ENCODE measurements around the gene HAGH.
"Not testable (repeated sequence)": the region's sequence is repeated elsewhere in the genome, so short reads cannot be mapped to it uniquely, and the experiment has no call there.

Gene HAGH

DNA sequence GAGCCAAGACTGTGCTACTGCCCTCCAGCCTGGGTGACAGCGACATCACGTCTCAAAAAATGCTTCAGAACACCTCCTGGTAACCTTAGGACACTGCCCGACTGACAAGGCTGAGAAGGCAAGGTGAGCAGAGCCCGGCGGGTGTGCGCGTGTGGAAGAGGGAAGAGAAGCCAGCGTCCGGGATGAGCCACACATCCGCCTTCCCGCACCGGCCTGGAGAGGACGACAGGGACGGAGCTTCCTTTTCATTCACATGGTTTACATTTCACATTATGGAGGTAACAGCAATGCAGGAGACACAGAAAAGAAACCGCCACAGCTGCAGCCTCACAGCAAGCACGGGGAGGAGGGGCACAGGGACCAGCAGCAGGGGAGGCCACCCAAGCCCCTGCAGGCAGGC lies 16.5 kb downstream of the HAGH start:
- H3K4me3 ChIP-seq (ENCODE audit: low read length) = no peak overlapping the region
- no peak overlapping the region for H3K27ac ChIP-seq (ENCODE audit: low read length)
- H3K4me1 ChIP-seq (ENCODE audit: control insufficient read depth, insufficient read depth, low read length) = no peaks in the 10 kb centered on the region
- no peak for DNase-seq (ENCODE audit: low read depth, low spot score)
- H3K27me3 ChIP-seq (ENCODE audit: control insufficient read depth, insufficient read depth, low read length) = no peaks in the 10 kb centered on the region
- no CpG with 5 or more reads among the region's 16 CpGs for WGBS (ENCODE audit: insufficient coverage, insufficient read length)
- H3K9me3 ChIP-seq (ENCODE audit: control insufficient read depth, insufficient read depth, low read length) = no peaks in the 10 kb centered on the region
- no peaks in the 10 kb centered on the region for H3K36me3 ChIP-seq (ENCODE audit: control insufficient read depth, insufficient read depth, low read length)

DNA sequence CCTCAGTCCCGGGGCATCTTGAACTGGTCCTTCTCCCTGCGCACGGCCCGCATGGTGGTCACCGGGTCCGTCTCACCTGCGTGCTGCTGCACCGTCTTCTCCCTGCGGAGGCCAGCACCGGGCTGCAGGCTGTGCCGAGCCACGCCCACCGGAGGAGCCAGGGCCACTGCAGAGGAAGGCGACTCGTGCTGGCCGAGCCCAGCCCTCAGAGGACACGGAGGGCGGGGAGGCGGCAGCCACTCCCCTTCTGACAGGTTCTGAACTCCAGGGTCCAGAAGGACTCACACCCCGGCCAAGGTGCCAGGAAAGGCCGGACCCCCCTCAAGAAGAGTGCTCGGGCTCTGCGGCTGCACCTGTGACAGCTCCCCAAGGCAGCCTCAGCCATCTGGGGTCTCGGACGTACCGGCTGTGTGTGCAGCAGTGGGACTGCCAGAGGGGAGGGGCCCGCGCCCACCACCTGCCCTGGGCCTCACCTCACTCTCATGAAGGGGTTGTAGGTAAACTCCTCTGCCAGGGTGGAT lies 17.3 kb downstream of the HAGH start:
- H3K9me3 ChIP-seq (ENCODE audit: control insufficient read depth, insufficient read depth, low read length) = no peaks in the 10 kb centered on the region; the same call in 1 of the 2 replicates
- no peaks in the 10 kb centered on the region for H3K27me3 ChIP-seq (ENCODE audit: control insufficient read depth, insufficient read depth, low read length)
- WGBS (ENCODE audit: insufficient coverage, insufficient read length) = no CpG with 5 or more reads among the region's 28 CpGs
- H3K4me1 ChIP-seq (ENCODE audit: control insufficient read depth, insufficient read depth, low read length) = no peaks in the 10 kb centered on the region
- H3K27ac ChIP-seq (ENCODE audit: low read length) = no peak overlapping the region
- H3K4me3 ChIP-seq (ENCODE audit: low read length) = no peak overlapping the region
- DNase-seq (ENCODE audit: low read depth, low spot score) = no peak
- no peaks in the 10 kb centered on the region for H3K36me3 ChIP-seq (ENCODE audit: control insufficient read depth, insufficient read depth, low read length)

DNA sequence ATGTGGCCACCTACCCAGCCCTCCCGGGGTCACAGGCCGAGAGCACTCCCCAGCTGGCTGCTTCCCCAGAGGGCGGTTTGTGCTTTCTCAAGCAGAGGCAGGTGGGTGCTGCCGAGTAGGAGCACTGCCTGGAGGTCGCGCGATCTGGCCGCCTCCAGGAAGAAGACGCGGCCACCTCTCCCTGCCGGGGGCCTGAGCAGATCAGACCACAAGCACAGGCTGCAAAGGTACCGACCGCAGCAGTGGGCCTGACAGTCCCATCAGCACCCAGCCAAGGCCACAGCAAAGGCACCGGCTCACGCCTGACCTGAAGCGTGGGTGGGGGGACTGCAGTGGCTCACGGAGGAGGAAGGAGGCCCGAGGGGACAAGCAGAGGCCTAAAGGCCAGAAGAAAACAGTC lies 17.9 kb downstream of the HAGH start:
- H3K9me3 ChIP-seq (ENCODE audit: control insufficient read depth, insufficient read depth, low read length) = no peaks in the 10 kb centered on the region; the same call in 1 of the 2 replicates
- no peak for DNase-seq (ENCODE audit: low read depth, low spot score)
- no peak overlapping the region for H3K27ac ChIP-seq (ENCODE audit: low read length)
- no peaks in the 10 kb centered on the region for H3K4me1 ChIP-seq (ENCODE audit: control insufficient read depth, insufficient read depth, low read length)
- no peaks in the 10 kb centered on the region for H3K27me3 ChIP-seq (ENCODE audit: control insufficient read depth, insufficient read depth, low read length)
- WGBS (ENCODE audit: insufficient coverage, insufficient read length) = no CpG with 5 or more reads among the region's 18 CpGs
- H3K4me3 ChIP-seq (ENCODE audit: low read length) = no peak overlapping the region
- no peaks in the 10 kb centered on the region for H3K36me3 ChIP-seq (ENCODE audit: control insufficient read depth, insufficient read depth, low read length)

DNA sequence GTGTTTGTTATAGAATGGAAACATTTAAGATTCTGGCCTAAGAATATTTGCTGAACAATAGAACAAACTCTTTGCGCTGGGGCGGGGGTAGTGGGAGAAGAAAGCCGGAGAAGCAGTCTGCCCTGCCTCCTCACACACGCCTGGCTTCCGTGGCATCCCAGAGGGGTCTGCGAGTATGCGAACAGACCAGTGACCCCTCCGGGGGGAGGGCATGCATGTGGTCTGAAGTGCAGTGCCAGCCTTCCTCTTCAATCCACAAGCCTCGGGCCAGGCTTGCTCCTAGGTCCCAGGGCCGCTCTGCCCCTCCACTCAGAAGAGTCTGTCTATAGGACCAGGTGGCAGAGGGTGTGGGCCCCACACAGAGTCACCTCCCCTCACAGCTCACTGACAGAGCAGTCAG lies 19.0 kb downstream of the HAGH start:
- no peaks in the 10 kb centered on the region for H3K36me3 ChIP-seq (ENCODE audit: control insufficient read depth, insufficient read depth, low read length)
- H3K4me1 ChIP-seq (ENCODE audit: control insufficient read depth, insufficient read depth, low read length) = no peaks in the 10 kb centered on the region
- no peak for DNase-seq (ENCODE audit: low read depth, low spot score)
- H3K27ac ChIP-seq (ENCODE audit: low read length) = no peak overlapping the region
- H3K27me3 ChIP-seq (ENCODE audit: control insufficient read depth, insufficient read depth, low read length) = no peaks in the 10 kb centered on the region
- no peak overlapping the region for H3K4me3 ChIP-seq (ENCODE audit: low read length)
- H3K9me3 ChIP-seq (ENCODE audit: control insufficient read depth, insufficient read depth, low read length) = no peaks in the 10 kb centered on the region; the same call in 1 of the 2 replicates
- no CpG with 5 or more reads among the region's 10 CpGs for WGBS (ENCODE audit: insufficient coverage, insufficient read length)

DNA sequence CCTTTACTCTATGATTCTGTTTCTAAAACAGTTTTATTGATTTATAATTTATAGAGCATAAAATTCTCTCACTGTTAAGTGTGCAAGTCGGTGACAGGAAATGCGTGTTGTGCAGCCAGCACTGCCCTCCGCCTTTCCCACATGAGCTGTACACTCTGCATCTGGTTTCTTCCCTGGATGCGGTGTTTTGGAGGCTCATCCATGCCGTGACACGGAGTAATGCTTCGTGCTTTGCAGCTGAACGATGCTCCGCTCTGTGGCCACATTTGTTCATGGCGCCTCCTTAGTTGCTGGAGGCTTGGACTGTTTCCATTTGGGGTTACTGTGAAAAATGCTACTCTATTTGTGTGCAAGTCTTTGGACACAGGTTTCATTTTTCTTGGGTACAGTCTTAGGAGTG lies 25.9 kb downstream of the HAGH start:
- Histone ChIP-seq H3K27me3 (ENCODE audit: control insufficient read depth, insufficient read depth, low read length) (no peaks in the 10 kb centered on the region), H3K36me3 (ENCODE audit: control insufficient read depth, insufficient read depth, low read length) (no peaks in the 10 kb centered on the region), H3K27ac (ENCODE audit: low read length) (no peak overlapping the region), H3K9me3 (ENCODE audit: control insufficient read depth, insufficient read depth, low read length) (peaks cover 3% of the 10 kb centered on the region), H3K4me1 (ENCODE audit: control insufficient read depth, insufficient read depth, low read length) (no peaks in the 10 kb centered on the region), H3K4me3 (ENCODE audit: low read length) (no peak overlapping the region)
- no peak for DNase-seq (ENCODE audit: low read depth, low spot score)
- no CpG with 5 or more reads among the region's 10 CpGs for WGBS (ENCODE audit: insufficient coverage, insufficient read length)

DNA sequence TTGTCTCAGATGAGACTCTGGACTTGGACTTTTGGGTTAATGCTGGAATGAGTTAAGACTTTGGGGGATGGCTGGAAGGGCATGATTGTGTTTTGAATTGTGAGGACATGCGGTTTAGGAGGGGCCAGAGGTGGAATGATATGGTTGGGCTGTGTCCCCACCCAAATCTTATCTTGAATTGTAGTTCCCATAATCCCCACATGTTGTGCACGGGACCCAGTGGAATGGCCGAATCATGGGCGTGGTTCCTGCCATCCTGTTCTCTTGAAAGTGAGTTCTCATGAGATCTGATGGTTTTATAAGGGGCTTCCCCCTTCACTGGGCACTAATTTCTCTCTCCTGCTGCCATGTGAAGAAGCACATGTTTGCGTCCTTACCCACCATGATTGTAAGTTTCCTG lies 27.4 kb downstream of the HAGH start:
- H3K4me3 ChIP-seq (ENCODE audit: low read length); H3K4me1 ChIP-seq (ENCODE audit: control insufficient read depth, insufficient read depth, low read length): not testable (repeated sequence)
- no CpG with 5 or more reads among the region's 5 CpGs for WGBS (ENCODE audit: insufficient coverage, insufficient read length)

DNA sequence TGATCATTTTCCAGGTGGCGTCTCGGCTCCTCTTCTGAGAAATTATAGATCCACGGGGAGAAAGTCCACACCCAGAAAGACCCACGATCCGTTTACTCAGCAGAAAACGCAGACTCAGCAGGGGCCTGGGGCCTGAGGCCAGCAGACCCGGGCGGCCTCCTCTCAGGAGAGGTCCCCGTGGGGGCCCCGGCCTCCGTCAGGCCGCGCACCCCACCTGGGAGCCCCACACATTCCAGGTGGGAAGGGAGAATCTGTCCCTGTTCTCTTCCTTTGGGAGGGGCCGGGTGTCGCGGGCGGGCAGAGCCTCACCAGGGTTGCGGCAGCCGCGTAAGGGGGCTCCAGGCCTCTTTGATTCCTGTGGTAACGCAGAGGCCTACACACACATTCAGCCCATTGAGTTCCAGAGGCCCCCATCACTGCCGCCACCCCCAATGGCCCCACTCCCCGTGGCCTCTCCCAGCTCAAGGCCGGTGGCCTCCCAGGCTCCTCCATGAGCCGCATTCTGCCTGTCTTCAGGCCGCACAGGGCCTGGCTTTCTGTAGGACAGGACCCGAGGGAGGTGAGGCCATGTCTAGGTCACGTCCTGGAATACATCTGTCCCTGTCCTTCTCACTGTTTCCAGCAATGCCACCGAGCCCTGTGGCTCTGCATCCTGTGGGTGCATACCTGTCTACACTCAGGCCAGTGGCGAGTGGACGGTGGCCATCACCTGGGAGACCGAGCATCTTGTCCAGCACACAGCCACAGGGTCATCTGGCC lies 31.5 kb downstream of the HAGH start:
- Histone ChIP-seq H3K4me1 (ENCODE audit: control insufficient read depth, insufficient read depth, low read length) (no peaks in the 10 kb centered on the region; the same call in 1 of the 2 replicates), H3K27ac (ENCODE audit: low read length) (no peak overlapping the region)
- no CpG with 5 or more reads among the region's 32 CpGs for WGBS (ENCODE audit: insufficient coverage, insufficient read length)

More for the DNA sequence above, 27.4 kb downstream of the HAGH start:
- not testable (repeated sequence) for DNase-seq (ENCODE audit: low read depth, low spot score); H3K27me3 ChIP-seq (ENCODE audit: control insufficient read depth, insufficient read depth, low read length); H3K27ac ChIP-seq (ENCODE audit: low read length); H3K36me3 ChIP-seq (ENCODE audit: control insufficient read depth, insufficient read depth, low read length); H3K9me3 ChIP-seq (ENCODE audit: control insufficient read depth, insufficient read depth, low read length)

DNA sequence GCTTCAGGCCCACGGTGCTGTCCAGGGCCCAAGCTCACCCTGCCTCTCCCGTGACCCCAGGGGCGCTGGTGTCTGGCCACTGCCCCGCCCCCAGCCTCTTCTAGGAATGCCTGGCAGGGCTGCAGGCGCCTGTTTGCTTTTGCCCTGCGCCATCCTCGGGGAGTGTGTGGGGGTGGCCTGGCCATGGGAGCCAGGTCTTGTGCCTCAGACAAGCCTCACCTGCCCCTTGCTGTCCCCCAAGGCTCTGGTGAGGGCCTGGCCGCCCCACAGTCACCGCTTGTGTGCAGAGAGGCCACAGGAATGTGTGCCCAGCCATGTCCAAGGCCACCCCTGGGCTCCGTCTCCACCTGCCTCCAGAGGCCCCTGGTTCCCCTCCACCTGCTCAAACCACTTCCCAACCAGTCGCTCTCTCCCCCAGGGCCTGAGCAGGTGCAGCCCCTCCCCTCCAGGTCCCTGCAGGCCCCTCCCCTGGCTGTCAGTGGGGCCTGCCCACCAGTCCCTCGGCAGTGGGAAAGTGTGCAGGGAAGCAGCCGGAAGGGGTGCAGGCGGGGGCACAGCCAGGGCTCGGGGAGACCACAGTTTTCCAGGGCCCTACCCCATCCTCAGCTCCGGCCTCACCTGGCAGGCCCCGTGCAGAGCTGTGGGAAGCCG lies 32.3 kb downstream of the HAGH start:
- H3K4me3 ChIP-seq (ENCODE audit: low read length) = no peak overlapping the region
- H3K4me1 ChIP-seq (ENCODE audit: control insufficient read depth, insufficient read depth, low read length) = no peaks in the 10 kb centered on the region; the same call in 1 of the 2 replicates
- H3K36me3 ChIP-seq (ENCODE audit: control insufficient read depth, insufficient read depth, low read length) = peaks cover 3% of the 10 kb centered on the region
- no peaks in the 10 kb centered on the region for H3K27me3 ChIP-seq (ENCODE audit: control insufficient read depth, insufficient read depth, low read length)
- no CpG with 5 or more reads among the region's 18 CpGs for WGBS (ENCODE audit: insufficient coverage, insufficient read length)
- DNase-seq (ENCODE audit: low read depth, low spot score) = no peak
- H3K9me3 ChIP-seq (ENCODE audit: control insufficient read depth, insufficient read depth, low read length) = peaks cover 3% of the 10 kb centered on the region
- H3K27ac ChIP-seq (ENCODE audit: low read length) = no peak overlapping the region

More for the DNA sequence above, 31.5 kb downstream of the HAGH start:
- peaks cover 3% of the 10 kb centered on the region for H3K36me3 ChIP-seq (ENCODE audit: control insufficient read depth, insufficient read depth, low read length)
- no peaks in the 10 kb centered on the region for H3K27me3 ChIP-seq (ENCODE audit: control insufficient read depth, insufficient read depth, low read length)
- DNase-seq (ENCODE audit: low read depth, low spot score) = no peak
- peaks cover 3% of the 10 kb centered on the region for H3K9me3 ChIP-seq (ENCODE audit: control insufficient read depth, insufficient read depth, low read length)
- no peak overlapping the region; the same call in 1 of the 2 replicates for H3K4me3 ChIP-seq (ENCODE audit: low read length)

DNA sequence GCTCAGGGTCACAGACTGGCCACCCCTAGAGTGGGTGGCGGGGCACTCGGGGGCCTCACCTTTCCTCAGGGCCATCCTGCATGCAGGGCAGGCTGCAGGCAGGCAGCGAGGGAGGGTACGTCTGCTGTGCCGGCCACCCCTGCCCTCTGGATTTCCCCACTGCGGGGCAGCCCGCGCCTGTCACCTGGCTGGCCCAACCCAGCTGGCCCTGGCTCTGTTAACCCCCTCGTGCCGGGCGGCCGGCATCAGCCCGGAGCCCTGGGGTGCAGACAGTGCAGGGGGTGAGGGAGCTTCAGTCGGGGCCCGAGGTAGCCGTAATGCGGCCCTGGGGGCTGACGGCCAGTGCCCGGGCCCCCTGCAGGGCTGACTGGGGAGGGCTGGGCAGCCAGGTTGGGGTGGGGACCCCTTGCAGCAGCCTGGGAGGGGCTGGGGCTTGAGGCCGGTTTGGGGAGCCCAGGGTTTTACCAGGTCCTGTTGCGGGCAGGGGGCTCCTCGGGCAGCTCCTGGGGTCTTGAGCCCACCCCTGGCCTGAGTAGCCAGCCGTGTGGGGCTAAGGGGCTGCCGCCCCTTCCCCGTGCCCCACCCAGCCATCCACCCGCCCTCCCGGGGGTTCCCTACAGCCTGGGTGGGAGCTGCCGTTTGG lies 32.9 kb downstream of the HAGH start, which contains the start of gene IGFALS:
Gene IGFALS (minus strand): TSS at position 128 of the 643 bp plus-strand sequence. CDS start 53 bp downstream, at position 75.
- H3K36me3 ChIP-seq (ENCODE audit: control insufficient read depth, insufficient read depth, low read length) = peaks cover 7% of the 10 kb centered on the region
- H3K27ac ChIP-seq (ENCODE audit: low read length) = no peak within 1 kb of the TSS
- no peak within 1 kb of the TSS for H3K4me3 ChIP-seq (ENCODE audit: low read length)
- no peaks in the 10 kb centered on the region for H3K27me3 ChIP-seq (ENCODE audit: control insufficient read depth, insufficient read depth, low read length)
- no peak for DNase-seq (ENCODE audit: low read depth, low spot score)
- no CpG with 5 or more reads among the region's 28 CpGs for WGBS (ENCODE audit: insufficient coverage, insufficient read length)
- H3K9me3 ChIP-seq (ENCODE audit: control insufficient read depth, insufficient read depth, low read length) = peaks cover 1% of the 10 kb centered on the region
- no peaks in the 10 kb centered on the region; the same call in 1 of the 2 replicates for H3K4me1 ChIP-seq (ENCODE audit: control insufficient read depth, insufficient read depth, low read length)

DNA sequence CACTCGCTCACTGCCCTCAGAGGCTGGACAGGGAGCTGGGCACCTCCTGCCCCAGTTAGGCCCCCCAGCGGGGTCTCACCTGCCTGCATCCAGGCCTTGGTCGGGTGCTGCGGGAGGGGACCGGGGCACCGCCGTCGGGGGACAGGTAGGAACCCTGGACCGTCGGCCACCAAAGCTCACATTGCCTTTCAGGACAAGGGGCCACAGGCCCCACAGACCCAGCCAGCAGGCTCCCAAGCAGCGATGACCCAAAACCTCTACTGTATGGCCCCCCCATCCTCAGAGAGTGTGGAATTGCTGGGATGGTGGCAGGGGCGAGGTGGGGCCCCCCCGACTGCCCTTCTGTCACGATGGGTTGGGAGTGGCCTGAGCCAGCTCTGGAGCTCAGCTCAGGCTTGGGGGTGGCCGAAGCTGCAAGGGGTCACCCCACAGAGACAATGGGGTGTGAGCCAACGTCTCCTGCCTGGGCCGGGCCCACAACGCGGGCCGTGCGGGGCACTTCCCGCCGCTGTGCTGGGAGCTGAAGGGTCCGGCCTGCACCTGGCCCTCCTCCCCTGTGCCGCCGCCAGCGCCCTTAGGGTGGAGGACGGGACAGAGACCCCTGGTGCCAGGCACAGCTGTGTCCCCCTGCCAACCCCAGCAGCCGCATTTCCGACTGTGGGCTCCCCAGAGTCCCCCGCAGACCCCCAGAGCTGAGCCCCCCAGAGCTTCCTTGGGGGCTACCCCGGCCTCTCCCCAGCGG lies 33.6 kb downstream of the HAGH start:
- no peaks in the 10 kb centered on the region for H3K27me3 ChIP-seq (ENCODE audit: control insufficient read depth, insufficient read depth, low read length)
- H3K36me3 ChIP-seq (ENCODE audit: control insufficient read depth, insufficient read depth, low read length) = peaks cover 14% of the 10 kb centered on the region
- H3K4me3 ChIP-seq (ENCODE audit: low read length) = no peak overlapping the region
- no CpG with 5 or more reads among the region's 33 CpGs for WGBS (ENCODE audit: insufficient coverage, insufficient read length)
- H3K4me1 ChIP-seq (ENCODE audit: control insufficient read depth, insufficient read depth, low read length) = no peaks in the 10 kb centered on the region; the same call in 1 of the 2 replicates
- DNase-seq (ENCODE audit: low read depth, low spot score) = no peak
- no peak overlapping the region for H3K27ac ChIP-seq (ENCODE audit: low read length)
- H3K9me3 ChIP-seq (ENCODE audit: control insufficient read depth, insufficient read depth, low read length) = no peaks in the 10 kb centered on the region; the same call in 1 of the 2 replicates

All from iPS DF 6.9 (cell line).